ENCODE data around the gene VIM.
"Not testable (repeated sequence)": the region's sequence is repeated elsewhere in the genome, so short reads cannot be mapped to it uniquely, and the experiment has no call there.

Gene VIM

DNA sequence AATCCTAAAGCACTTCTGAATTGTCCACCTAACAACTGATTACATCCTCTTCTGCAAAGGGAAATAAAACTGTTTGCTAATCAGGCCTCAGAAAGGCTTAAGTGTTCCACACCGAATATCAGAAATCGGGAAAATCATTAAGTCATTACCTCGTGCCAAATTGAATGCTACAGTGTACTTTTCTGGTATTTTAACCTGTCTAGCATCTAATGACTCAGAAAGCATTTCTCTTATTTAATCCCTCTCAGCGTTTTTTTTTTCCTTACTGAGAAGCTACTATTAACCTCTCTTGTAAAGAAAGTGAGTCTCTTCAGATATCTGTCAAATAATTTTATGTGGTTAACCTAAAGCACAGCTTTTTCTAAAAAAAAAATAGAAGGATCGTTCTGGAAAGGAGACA lies 28.6 kb downstream of the VIM start:
- no peak for DNase-seq (ENCODE audit: low read depth in 2 of 2)

DNA sequence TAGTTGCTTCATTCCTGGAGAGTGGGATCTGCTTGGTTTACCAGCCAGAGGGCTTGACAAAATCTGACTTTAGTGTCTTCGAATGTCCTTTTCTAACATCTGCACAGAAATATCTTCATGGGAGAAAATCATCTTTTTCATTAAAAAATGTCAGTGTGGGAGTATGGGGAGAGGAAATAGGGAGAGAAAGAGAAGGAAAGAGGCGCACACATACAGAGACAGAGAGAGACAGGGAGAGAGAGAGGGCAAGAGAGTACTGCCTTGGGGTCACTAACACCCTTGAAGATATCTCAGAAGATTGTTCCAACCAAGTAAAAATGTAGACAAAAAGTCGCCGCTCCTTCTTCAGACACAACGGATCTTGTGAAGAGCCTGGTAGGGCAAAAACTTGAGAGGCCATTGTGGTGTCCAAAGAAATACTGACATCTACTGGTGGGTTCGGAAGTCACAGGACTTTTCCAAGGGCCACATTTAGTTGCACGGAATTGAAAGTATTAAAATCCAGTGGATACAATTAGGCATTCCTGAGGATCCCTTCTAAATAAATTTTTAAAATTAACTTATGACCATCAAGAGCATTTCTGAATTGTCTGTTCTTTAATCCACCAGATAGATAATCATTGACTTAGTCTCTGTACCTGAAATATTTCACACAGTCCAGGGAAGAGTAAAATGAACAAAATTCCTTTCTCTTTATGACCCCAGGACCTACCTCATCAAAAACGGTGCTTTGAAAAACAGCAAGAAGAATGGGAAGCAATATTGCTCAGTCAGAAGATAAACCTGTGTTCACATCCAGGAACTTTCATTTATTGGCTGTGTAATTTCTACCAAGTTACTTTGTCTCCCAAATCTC lies 29.7 kb downstream of the VIM start:
- DNase-seq (ENCODE audit: low read depth in 2 of 2) = peak; percentile 23 to 41

DNA sequence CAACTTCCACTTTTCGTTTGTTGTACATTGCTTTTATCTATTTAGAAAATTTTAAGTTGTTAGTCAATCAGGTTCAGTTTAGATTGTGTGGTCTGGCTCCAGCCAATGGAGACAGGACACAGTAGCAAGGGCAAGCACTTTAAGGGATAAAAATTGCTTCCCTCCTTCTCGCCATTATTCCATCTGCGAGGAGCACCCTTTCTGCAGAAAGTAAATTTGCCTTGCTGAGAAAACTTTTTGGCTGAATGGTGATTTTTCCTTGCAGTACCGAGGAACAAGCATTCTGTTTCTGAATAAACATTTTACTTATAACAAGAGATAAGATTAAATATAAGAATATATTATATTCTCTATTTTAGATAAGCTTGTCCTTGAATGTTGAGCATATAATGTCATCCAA lies 34.5 kb downstream of the VIM start:
- no peak for DNase-seq (ENCODE audit: low read depth in 2 of 2)

DNA sequence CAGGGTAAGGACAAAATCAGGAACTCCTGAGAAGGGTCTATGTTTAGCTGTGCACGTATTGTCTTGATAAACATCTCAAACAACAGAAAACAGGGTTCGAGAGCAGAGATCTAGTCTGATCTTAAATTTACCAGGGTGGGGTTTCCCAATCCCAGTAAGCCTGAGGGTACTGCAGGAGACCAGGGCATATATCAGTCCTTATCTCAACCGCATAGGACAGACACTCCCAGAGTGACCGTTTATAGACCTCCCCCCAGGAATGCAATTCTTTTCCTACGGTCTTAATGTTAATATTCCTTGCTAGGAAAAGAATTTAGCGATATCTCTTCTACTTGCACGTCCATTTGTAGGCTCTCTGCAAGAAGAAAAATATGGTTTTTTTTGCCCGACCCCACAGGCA lies 35.5 kb downstream of the VIM start:
- DNase-seq (ENCODE audit: low read depth in 2 of 2) = no peak

DNA sequence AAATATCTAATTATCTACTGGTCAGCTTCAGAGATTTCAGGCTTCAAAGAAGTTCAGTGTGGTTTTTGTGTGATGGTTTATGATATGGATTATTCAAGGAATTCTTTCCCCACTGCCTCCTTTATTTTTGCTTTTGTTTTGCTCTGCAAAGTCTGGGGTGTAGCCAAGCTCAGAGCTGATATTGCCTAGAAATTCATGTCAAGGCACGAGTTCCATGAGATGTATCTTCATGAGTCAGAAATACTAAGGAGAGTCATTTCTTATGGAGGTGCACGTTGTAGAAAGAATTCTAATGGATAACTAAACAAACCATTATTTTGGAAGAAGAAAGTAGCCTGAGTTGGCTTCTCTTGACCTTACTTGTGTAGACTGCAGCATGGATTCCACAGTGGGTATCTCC lies 37.4 kb downstream of the VIM start:
- no peak for DNase-seq (ENCODE audit: low read depth in 2 of 2)

DNA sequence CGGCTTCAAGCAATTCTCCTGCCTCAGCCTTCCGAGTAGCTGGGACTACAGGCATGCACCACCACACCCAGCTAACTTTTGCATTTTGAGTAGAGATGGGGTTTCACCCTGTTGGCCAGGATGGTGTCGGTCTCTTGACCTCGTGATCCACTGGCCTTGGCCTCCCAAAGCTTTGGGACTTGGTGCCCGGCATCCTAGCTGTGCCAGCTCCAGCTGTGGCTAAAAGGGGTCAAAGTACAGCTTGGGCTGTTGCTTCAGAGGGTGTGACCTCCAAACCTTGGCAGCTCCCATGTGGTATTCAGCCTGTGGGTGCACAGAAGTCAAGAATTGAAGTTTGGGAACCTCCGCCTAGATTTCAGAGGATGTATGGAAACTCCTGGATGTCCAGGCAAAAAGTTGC lies 38.5 kb downstream of the VIM start:
- DNase-seq (ENCODE audit: low read depth in 2 of 2) = not testable (repeated sequence)

DNA sequence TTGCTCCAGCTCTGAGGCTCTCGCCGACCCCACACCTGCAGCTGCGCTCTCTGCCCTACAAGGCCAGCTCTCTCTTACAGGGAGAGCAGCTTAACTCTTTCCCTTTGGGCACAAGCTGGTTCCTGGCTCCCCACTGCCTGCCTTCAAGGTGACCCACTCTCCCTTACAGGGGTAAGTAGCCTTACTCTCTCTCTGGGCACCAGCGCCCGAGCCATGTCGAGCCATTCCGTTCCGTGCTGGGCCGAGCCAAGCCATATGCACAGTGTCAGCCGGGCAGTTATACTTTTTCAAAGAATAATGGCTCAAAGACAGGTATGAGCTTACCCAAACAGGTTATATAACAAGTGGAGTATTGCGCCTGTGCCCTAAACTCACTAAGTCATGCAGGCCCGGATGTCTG lies 44.6 kb downstream of the VIM start:
- DNase-seq (ENCODE audit: low read depth in 2 of 2) = no peak

DNA sequence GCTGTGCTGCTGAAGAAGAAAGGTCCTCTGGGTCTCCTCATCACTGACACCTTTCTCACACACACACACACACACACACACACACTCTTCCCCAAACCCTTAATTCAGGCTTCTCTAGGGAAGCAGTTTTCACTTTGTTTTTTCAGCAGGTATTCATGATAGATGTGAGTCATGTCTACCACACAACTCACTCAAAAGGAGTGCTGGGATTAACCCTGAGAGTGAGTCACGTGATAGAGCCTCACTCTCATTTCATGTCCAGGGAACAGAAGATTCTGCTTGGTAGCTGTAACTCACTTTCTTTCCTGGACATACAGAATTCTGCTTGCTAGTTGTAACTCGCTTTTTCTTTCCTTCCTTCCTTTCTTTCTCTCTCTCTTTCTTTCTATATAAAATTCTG lies 45.4 kb downstream of the VIM start:
- no peak for DNase-seq (ENCODE audit: low read depth in 2 of 2)

DNA sequence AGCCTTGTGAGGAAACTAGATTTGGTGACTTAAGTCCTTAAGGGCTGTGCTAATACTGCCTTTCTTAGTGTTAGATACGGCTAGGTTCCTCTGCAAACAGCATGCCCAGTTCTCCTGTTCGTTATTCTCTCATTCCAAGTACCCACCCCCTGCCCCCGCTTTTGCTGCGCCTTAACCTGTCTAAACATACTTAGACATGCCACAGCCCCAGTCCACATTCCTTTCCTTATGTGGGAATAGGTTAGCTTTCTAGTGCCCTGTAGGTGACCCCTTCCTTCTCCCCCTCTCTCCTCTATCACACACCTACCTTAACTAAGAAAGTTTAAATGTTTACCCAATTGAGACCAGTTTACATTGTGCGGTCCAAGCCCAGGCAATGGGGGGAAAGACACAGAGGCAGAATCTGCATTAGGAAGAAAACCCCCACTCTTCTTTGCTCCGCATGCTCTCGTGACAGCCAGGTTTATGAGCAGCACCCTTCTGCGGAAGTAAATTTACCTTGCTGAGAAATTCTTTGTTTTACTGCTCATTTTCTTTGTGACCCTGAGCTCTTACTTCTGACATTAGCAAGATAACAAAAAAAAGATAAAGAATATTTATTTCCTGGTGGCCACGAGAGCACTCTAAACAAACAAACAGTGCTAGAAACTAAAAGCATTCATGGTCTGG lies 48.8 kb downstream of the VIM start:
- no peak for DNase-seq (ENCODE audit: low read depth in 2 of 2)

DNA sequence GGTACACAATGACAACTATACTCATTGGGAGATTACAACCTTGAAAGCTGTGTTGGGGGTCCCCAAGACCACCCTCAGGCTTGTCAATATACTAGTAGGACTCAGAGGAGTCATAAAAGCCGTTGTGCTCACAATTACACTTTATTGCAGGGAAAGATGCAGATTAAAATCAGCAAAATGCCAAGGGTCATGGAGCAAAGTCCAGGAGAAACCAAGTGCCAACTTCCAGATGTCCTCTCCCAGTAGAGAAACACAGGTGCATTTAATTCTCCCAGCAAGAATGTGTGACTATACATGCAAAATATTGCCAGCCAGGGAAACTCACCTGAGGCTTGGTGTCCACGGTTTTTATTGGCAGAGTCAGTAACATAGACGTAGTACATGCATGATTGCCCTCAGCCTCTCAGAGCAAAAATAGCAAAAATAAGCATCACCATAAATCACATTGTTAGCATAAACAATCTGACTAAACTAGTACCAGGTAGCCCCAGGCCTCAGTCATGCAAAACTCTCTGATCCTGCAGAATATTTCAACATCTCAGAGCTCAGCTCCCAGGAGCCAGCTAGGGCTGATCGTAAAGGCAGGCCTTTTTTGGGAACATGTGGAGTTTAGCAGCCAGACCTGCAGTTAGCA lies 50.7 kb downstream of the VIM start:
- no peak for DNase-seq (ENCODE audit: low read depth in 2 of 2)

DNA sequence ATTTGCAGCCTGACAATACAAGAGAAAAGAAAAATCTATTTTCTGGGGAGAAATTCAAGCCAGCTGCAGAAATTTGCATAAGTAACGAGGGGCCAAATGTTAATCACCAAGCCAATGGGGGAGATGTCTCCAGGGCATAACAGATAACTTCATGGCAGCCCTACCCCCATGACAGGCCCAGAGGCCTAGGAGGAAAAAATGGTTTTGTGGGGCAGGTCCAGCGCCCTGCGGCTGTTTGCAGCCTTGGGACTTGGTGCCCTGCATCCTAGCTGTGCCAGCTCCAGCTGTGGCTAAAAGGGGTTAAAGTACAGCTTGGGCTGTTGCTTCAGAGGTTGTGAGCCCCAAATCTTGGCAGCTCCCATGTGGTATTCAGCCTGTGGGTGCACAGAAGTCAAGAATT lies 54.3 kb downstream of the VIM start:
- no peak for DNase-seq (ENCODE audit: low read depth in 2 of 2)

DNA sequence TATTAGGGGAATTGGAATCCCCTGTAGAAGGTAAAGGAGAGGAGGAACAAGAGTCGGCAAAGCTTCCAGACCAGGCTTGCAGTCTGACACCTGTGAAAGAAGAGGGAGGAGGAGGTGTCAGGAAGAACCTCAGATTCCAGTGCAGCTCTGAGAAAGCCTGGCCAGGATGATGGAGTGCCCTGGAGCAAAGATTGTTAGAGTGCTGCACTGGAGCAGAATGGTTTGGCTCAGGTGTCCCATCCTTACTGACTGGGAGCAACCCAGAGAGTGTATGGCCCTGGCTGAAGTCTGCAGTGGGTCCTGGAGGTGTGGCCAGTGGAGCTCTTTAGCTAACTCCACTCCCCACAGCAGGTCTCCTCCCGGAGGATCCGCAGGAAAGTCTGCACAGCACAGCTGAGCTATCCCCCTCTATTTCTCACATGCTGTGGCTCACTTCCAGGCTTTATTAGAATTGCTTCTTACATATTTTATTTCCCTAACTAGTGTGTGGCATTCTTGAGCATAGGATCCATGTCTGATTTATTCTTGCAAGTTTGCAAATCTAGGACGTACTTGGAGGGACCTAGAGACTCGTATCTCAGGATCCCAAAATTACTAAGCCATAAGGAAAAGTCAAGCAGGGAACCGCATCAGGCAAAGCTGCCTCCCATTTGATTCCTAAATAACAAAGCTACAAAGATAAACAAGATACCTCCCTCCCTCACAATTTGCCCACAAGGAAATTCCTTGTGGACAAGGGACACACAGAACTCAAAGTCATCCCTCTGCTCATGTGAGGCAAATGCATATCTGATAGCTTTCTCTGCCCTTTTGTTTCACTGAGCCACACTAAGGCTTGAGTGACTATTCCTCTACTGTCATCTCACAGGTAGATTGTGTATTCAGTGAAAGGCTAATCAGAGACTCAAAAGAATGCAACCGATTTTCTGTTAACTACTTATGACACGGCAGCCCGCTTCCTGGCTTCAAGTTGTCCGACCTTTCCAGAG lies 58.8 kb downstream of the VIM start:
- DNase-seq (ENCODE audit: low read depth in 2 of 2) = no peak
